K562 (cell line): Measurements from ENCODE around the gene CTBS. TPM values are rescaled to one million over a fixed set of nuclear protein-coding genes. Genes with fewer than 3 reads are reported as not detected.

Experiments used
- ATAC-seq: fragments of 200-7000 bp; cut with Tn5 transposase; 3 replicates; pipeline ENCODE4 v1.9.1; 2020; ENCODE audit warnings: moderate library complexity
- BruUV-seq: library from RNA; stranded (reverse); fragments of 400-500 nt; replicated peaks from 2 replicates; lab custom pipeline; 2021; lab: Mats Ljungman, UMichigan
- CTCF ChIA-PET: fragments of 300-600 bp; formaldehyde crosslinking; extraction: SDS; loops from one replicate; lab custom pipeline; 2021; ENCODE audit warnings: low intra/inter-chr PET ratio; lab: Yijun Ruan, JAX
- POLR2A ChIA-PET: fragments of 300-600, 350-650 bp; sonication (Branson Sonifier 250); formaldehyde crosslinking; extraction: SDS; loops from one replicate; lab custom pipeline; 2021; ENCODE audit warnings: antibody characterized with exemption, inconsistent platforms; lab: Yijun Ruan, JAX
- DNase-seq, 4 experiments: peaks; one replicate each; pipeline versions ENCODE4 v3.0.0 to v3.0.0-alpha.2; 2011 to 2018; ENCODE audit warnings: low spot score in 3 of 4, mixed read lengths in 3 of 4; ENCODE audit errors: extremely low read depth in 1 of 4
- FAIRE-seq: peaks from 2 replicates; lab custom pipeline; 2011; peaks lifted over from hg19 to GRCh38; lab: Jason Lieb, UNC
- H2AFZ ChIP-seq: 2 replicates; pipeline ENCODE4 v1.6.0; 2011; ENCODE audit warnings: low read depth, low read length, control low read depth, inconsistent platforms
- H3K27ac ChIP-seq: fragments of 200-600 bp; 3 replicates; pipeline ENCODE4 v1.8.0; 2011; ENCODE audit warnings: low read depth, mild to moderate bottlenecking, control low read depth, inconsistent platforms, low read length, moderate library complexity, mixed read lengths; ENCODE audit errors: extremely low read depth
- H3K27me3 ChIP-seq, 2 experiments: fragments of 300-600 bp in 1 of 2; 2 replicates in 1 of 2; 3 replicates in 1 of 2; pipeline versions ENCODE4 v1.6.0 to v1.8.0; 2011; ENCODE audit warnings: inconsistent platforms in 2 of 2, low read length in 2 of 2, mild to moderate bottlenecking in 1 of 2, mixed read lengths in 1 of 2, moderate library complexity in 1 of 2; ENCODE audit not compliant: control insufficient read depth in 2 of 2, insufficient read depth in 2 of 2
- H3K36me3 ChIP-seq: fragments of 300-600 bp; 3 replicates; pipeline ENCODE4 v1.8.0; 2011; ENCODE audit warnings: mild to moderate bottlenecking, low read length, inconsistent platforms; ENCODE audit not compliant: control insufficient read depth, insufficient read depth
- H3K4me1 ChIP-seq, 2 experiments: fragments of 200-600 bp in 1 of 2; replicated peaks in 1 of 2; 2 replicates in 1 of 2; 3 replicates in 1 of 2; pipeline versions ENCODE4 v1.5.1 to v1.8.0; 2011; ENCODE audit warnings: inconsistent platforms in 2 of 2, low read length in 2 of 2, mild to moderate bottlenecking in 1 of 2, mixed read lengths in 1 of 2, moderate library complexity in 1 of 2; ENCODE audit not compliant: control insufficient read depth in 2 of 2, insufficient read depth in 2 of 2
- H3K4me2 ChIP-seq: 2 replicates; pipeline ENCODE4 v1.6.1; 2011; ENCODE audit warnings: low read length, control low read depth, inconsistent platforms, mixed read lengths; ENCODE audit not compliant: insufficient read depth
- H3K4me3 ChIP-seq: fragments of 200-600 bp; sonication (generic), shearing (Covaris generic); 2 replicates; pipeline ENCODE4 v1.5.1; 2016; ENCODE audit warnings: control low read depth, inconsistent platforms
- H3K79me2 ChIP-seq: fragments of 200-600 bp; 3 replicates; pipeline ENCODE4 v1.8.0; 2011; ENCODE audit warnings: low read length, inconsistent platforms; ENCODE audit not compliant: control insufficient read depth, insufficient read depth
- H3K9ac ChIP-seq, 2 experiments: 2 replicates each; pipeline versions ENCODE4 v1.6.0 to v1.6.1; 2011; ENCODE audit warnings: low read depth in 2 of 2, low read length in 2 of 2, control low read depth in 1 of 2, inconsistent platforms in 1 of 2, mild to moderate bottlenecking in 1 of 2, mixed read lengths in 1 of 2; ENCODE audit not compliant: insufficient read depth in 1 of 2
- H3K9me1 ChIP-seq: one replicate; pipeline ENCODE4 v1.6.0; 2011; ENCODE audit warnings: inconsistent platforms, mild to moderate bottlenecking, low read length, moderate library complexity; ENCODE audit not compliant: control insufficient read depth, insufficient read depth
- H3K9me3 ChIP-seq: replicated peaks from 2 replicates; pipeline ENCODE4 v1.5.1; 2011; ENCODE audit warnings: low read depth, low read length, inconsistent platforms; ENCODE audit not compliant: control insufficient read depth, insufficient read depth
- H4K20me1 ChIP-seq: replicated peaks from 2 replicates; pipeline ENCODE4 v1.6.1; 2011; ENCODE audit warnings: low read length, inconsistent platforms, mixed read lengths; ENCODE audit not compliant: control insufficient read depth, insufficient read depth
- ARHGAP35 ChIP-seq: fragments of 450-650 bp; IDR thresholded peaks from 2 replicates; pipeline ENCODE4 v1.6.1; 2018; ENCODE audit not compliant: partially characterized antibody
- BHLHE40 ChIP-seq: IDR thresholded peaks from 2 replicates; pipeline ENCODE4 v1.6.1; 2011; ENCODE audit warnings: low read length, improper control_type of control experiment
- DNMT1 ChIP-seq: fragments of 450-650 bp; IDR thresholded peaks from 2 replicates; pipeline ENCODE4 v1.6.1; 2016; ENCODE audit warnings: antibody characterized with exemption, mild to moderate bottlenecking
- EP300 ChIP-seq: IDR thresholded peaks from 2 replicates; pipeline ENCODE4 v1.6.1; 2012; ENCODE audit warnings: low read length, improper control_type of control experiment
- ESRRA ChIP-seq: fragments of 450-650 bp; IDR thresholded peaks from 2 replicates; pipeline ENCODE4 v1.6.1; 2014; ENCODE audit warnings: low read depth, mild to moderate bottlenecking, moderate library complexity, borderline replicate concordance
- EWSR1 ChIP-seq: fragments of 450-650 bp; IDR thresholded peaks from 2 replicates; pipeline ENCODE4 v1.6.1; 2018; ENCODE audit warnings: borderline replicate concordance, mild to moderate bottlenecking, low read depth, moderate library complexity; ENCODE audit not compliant: partially characterized antibody
- GATA2 ChIP-seq: sonication (generic); formaldehyde crosslinking; IDR thresholded peaks from 2 replicates; pipeline ENCODE4 v1.4.0; 2020; ENCODE audit warnings: mild to moderate bottlenecking, missing genetic modification reagents
- HDAC2 ChIP-seq: fragments of 450-650 bp; IDR thresholded peaks from 2 replicates; pipeline ENCODE4 v1.6.1; 2016; ENCODE audit warnings: mild to moderate bottlenecking
- KLF10 ChIP-seq: fragments of 250-450 bp; sonication (Bioruptor Pico); IDR thresholded peaks from 2 replicates; pipeline ENCODE4 v1.6.1; 2021; ENCODE audit warnings: matching md5 sums
- MNT ChIP-seq, 2 experiments: fragments of 450-650 bp; conservative IDR thresholded peaks; 2 replicates each; pipeline ENCODE4 v1.6.1; 2017; ENCODE audit warnings: mild to moderate bottlenecking in 2 of 2, moderate library complexity in 2 of 2
- PRDM10 ChIP-seq: fragments of 450-650 bp; IDR thresholded peaks from 2 replicates; pipeline ENCODE4 v1.6.1; 2018; ENCODE audit not compliant: partially characterized antibody
- RBBP5 ChIP-seq: fragments of 200-600 bp; sonication (generic); IDR thresholded peaks from 2 replicates; pipeline ENCODE4 v1.6.1; 2012; ENCODE audit warnings: borderline replicate concordance, mild to moderate bottlenecking, low read length, control low read depth, inconsistent platforms; ENCODE audit not compliant: insufficient read depth, poor library complexity, severe bottlenecking
- SIX5 ChIP-seq, 2 experiments: IDR thresholded peaks; 2 replicates each; pipeline ENCODE4 v1.6.1; 2011; ENCODE audit warnings: low read length in 2 of 2, borderline replicate concordance in 1 of 2, low read depth in 1 of 2, mild to moderate bottlenecking in 1 of 2, moderate library complexity in 1 of 2; ENCODE audit not compliant: insufficient read depth in 1 of 2
- ZNF384 ChIP-seq: IDR thresholded peaks from 2 replicates; pipeline ENCODE4 v1.6.1; 2012; ENCODE audit warnings: low read depth, low read length, improper control_type of control experiment
- ZNF41 ChIP-seq: fragments of 250-450 bp; sonication (Bioruptor Pico); conservative IDR thresholded peaks from 2 replicates; pipeline ENCODE4 v1.4.0; 2020; ENCODE audit warnings: mild to moderate bottlenecking
- ZNF583 ChIP-seq: fragments of 250-450 bp; sonication (Bioruptor Pico); IDR thresholded peaks from 2 replicates; pipeline ENCODE4 v1.4.0; 2020
- WGBS: fragments of 100-300 bp; shearing (Covaris generic); methylation state at CpG from one replicate; pipeline ENCODE4 v1.1.6; 2016; ENCODE audit warnings: low coverage, mixed read lengths; ENCODE audit not compliant: insufficient coverage; ENCODE audit errors: missing lambda C conversion rate; 5-methylcytosine and 5-hydroxymethylcytosine counted together
- in situ Hi-C: fragments of 300-500 bp; cut with MboI; formaldehyde crosslinking; loops from 4 replicates; pipeline ENCODE4 v1.15.0; 2018; ENCODE audit warnings: inconsistent platforms, mixed read lengths
- intact Hi-C: fragments of 100-400 bp; cut with micrococcal nuclease; formaldehyde crosslinking; loops from 2 replicates; pipeline ENCODE4 v1.14.2; 2022
- polyA plus RNA-seq, 8 experiments: library from polyadenylated mRNA; depleted of rRNA in 4 of 8; stranded (reverse) in 5 of 8; unstranded in 3 of 8; fragments of >200 nt; fragmentation: Nextera tagmentation in 2 of 8; fragmentation: Illumina TruSeq in 1 of 8; extraction: Ambion mirVana in 2 of 8; extraction: Trizol in 1 of 8; gene quantifications; 2 replicates each; pipeline versions ENCODE4 v1.2.1 to v1.2.3, GENCODE V29; 2011 to 2014; ENCODE audit warnings: inconsistent platforms in 1 of 8, missing spikeins in 1 of 8
- total RNA-seq, 7 experiments: library from RNA; depleted of rRNA in 6 of 7; stranded (reverse); fragments of >200 nt in 6 of 7; fragmentation: Illumina TruSeq in 2 of 7; extraction: Trizol in 2 of 7; gene quantifications; 2 replicates each; pipeline versions ENCODE4 v1.2.1 to v1.2.3, GENCODE V29; 2011 to 2021; ENCODE audit warnings: low replicate concordance in 1 of 7

The CTBS gene
- total and polyA plus RNA-seq, 9 of the 15 experiments (the other 6 are each of a cell fraction or from before 2014, with no cell fraction given), result 3.0 to 19.8 (median 9.9) TPM

DNA sequence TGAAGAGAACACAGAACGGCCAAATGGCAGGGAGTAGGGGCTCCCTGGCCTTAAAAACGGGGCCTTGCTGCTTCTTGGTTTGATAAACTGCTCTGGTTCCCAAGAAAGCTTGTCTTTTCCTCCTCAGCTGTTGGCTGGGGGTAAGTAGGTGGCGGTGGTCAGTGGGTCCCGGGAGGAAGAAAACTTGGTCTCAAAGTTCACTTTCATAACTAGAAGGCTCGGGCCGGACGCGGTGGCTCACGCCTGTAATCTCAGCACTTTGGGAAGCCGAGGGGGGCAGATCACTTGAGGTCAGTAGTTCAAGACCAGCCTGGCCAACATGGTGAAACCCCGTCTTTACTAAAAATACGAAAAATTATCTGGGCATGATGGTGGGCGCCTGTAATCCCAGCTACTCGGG, 47.3 kb upstream of the CTBS start (continued):
- TF ChIP-seq MNT (conservative IDR thresholded peaks at IDR 0.05) (no peak), ARHGAP35 (no peak), EP300 (no peak), ZNF583 (no peak)

DNA sequence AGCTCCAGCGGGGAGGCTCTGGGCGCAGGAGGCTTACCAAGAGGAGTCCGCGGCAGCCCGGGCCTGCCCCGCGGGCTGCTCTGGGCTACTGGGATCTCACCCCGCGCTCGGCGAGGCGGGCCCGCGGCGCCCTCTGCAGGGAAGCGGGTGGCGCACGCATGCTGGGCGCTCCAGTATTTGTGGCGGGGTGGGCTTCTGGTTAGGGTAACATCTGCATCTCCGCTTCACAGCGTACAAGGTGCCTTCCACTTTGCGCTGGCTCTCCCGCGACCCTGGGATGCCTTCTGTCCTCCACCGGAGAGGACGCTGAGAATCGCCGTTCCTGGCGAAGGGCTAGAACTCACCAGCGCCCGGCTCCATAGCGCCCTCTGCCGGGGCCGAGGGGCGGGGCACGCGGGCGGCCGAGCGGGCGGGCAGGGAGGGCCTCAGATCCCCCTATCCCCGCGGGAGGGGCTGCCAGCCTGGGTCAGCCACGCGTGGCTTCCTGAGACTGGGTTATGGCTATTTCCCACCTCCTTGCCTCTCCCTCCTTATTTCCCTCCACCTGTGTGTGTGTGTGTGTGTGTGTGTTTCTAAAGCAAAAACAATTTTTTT, 46.6 kb upstream of the CTBS start:
- BruUV-seq, result no TSS peak
- Histone ChIP-seq H3K4me1 (peaks cover 9 to 10% of the 10 kb centered on the region in 2 experiments), H3K9ac (peak overlapping the region; percentile 83 to 95), H3K27me3 (0 out of 5 replicates have a peak, but pooled peaks cover 0 to 3% of the 10 kb centered on the region in 2 experiments), H3K27ac (peak overlapping the region; percentile 77), H3K79me2 (no peaks in the 10 kb centered on the region), H3K9me3 (no peaks in the 10 kb centered on the region), H3K4me2 (peak overlapping the region; percentile 97), H4K20me1 (no peaks in the 10 kb centered on the region), H2AFZ (peak overlapping the region; percentile 99), H3K9me1 (no peaks in the 10 kb centered on the region), H3K36me3 (no peaks in the 10 kb centered on the region), H3K4me3 (peak overlapping the region; percentile 71)
- 0% methylated on average over 22 of the region's 46 CpGs for WGBS
- in situ Hi-C loops (loop anchor here (25.0 kb wide), 1 partner anchor 709 kb away; no protein-coding TSS in a partner anchor), intact Hi-C loops (loop anchor here (1.0 to 10.0 kb wide), 4 partner anchors 114 to 314 kb away; partner anchors contain the start of genes GNG5 and SPATA1)
- ChIA-PET CTCF (interaction anchor here (0.8 to 2.0 kb wide), 4 partner anchors 16 to 179 kb away, joined by 3 to 17 read pairs (median 4); no protein-coding TSS in a partner anchor), POLR2A (interaction anchor here (0.7 kb wide), 1 partner anchor 72 kb away, joined by 3 read pairs; no protein-coding TSS in a partner anchor)
- peak; percentile 88 to 93 (median 92) for DNase-seq
- ATAC-seq, result peak; percentile 97
- FAIRE-seq, result peak; percentile 29
- TF ChIP-seq SIX5 (IDR thresholded peaks at IDR 0.05; ENCODE audit: borderline replicate concordance in 1 of 2, insufficient read depth in 1 of 2, low read depth in 1 of 2, low read length in 2 of 2) (no peak), HDAC2 (peak; percentile 79; the same call in 1 of the 2 replicates), EWSR1 (no peak), BHLHE40 (no peak), DNMT1 (no peak), RBBP5 (peak; percentile 69), ESRRA (0 out of 2 replicates have a peak, but pooled peaks have one; percentile 64), ZNF384 (0 out of 2 replicates have a peak, but pooled peaks have one; percentile 26), ZNF41 (CRISPR knock-in tag) (no peak), KLF10 (no peak), PRDM10 (peak; percentile 26), GATA2 (CRISPR knock-in tag) (no peak)
